Measurements from ENCODE around the gene PTPN14. TPM values are rescaled to one million over a fixed set of nuclear protein-coding genes. Genes with fewer than 3 reads are reported as not detected.

The PTPN14 gene
- total RNA-seq, 2 donors from 2014 or later: 0.05 to 0.14 TPM

DNA sequence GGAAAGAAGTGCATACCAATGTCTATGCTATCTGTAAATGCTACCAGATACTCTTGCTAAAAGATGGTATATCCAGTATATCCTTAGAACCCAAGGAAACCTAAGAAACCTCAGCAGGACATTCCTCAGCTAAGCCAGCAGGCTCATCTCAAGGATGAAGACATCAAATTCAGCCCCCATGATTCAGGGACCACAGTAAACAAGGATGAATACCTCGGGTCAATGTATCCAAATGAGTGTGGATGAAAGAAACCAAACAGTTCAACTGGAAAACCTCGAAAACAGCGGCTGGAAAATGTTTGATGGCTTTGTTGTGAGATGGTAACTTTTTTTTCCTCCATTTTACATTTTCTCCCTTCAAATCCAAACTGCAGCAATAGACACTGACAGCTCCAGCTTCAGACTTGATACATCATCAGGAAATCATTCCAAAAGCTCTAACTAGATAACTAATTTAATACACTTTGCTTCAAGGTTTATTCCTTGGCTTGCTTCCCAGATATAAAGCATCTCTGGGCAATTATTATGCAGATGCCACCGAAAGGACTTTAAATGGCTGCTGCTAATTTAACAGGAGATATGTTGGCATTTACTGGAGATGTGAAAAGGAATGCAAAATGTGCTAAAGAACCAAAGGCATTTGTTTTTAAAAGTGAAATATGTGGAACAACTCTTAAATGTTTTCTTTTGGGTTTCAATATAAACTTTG lies 196.8 kb downstream of the PTPN14 start:
- H3K4me3 Mint-ChIP-seq: no peak overlapping the region
- no peaks in the 10 kb centered on the region for H3K36me3 Mint-ChIP-seq
- DNase-seq (ENCODE audit: low spot score) (no peak), ATAC-seq (no peak)
- peaks cover 7% of the 10 kb centered on the region in 2 donors for H3K27me3 Mint-ChIP-seq
- no peaks in the 10 kb centered on the region for H3K4me1 Mint-ChIP-seq (ENCODE audit: low read depth in 2 of 2)
- no peaks in the 10 kb centered on the region for H3K9me3 Mint-ChIP-seq
- no peak overlapping the region for H3K27ac Mint-ChIP-seq

DNA sequence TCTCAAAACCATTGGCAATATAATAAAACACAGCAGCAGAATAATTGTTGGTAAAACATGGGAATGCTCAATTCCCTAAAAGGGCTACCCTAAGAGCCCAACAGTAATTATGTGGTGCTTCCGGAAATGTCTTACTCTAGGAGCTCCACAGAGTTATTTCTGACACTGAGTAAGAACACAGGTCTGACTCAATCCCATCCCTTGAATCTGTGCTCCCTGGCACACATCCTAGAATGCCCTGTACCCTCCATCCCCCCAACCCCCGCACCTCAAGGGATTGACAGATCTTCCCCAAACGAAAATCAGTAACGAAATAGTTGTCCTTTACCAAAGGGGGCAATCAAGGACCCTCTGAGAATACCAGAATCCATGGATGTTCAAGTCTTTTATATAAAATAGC lies 198.6 kb downstream of the PTPN14 start:
- no peaks in the 10 kb centered on the region for H3K36me3 Mint-ChIP-seq
- DNase-seq (ENCODE audit: low spot score): no peak
- H3K27ac Mint-ChIP-seq: no peak overlapping the region
- no peak overlapping the region for H3K4me3 Mint-ChIP-seq
- H3K4me1 Mint-ChIP-seq (ENCODE audit: low read depth in 2 of 2): no peaks in the 10 kb centered on the region
- no peaks in the 10 kb centered on the region for H3K9me3 Mint-ChIP-seq
- H3K27me3 Mint-ChIP-seq: peaks cover 7% of the 10 kb centered on the region in 2 donors
- ATAC-seq: no peak

- no peak overlapping the region for H3K4me3 Mint-ChIP-seq
- no peaks in the 10 kb centered on the region for H3K36me3 Mint-ChIP-seq
- DNase-seq (ENCODE audit: low spot score) (no peak), ATAC-seq (no peak)
- peaks cover 1 to 5% of the 10 kb centered on the region in 2 donors for H3K27me3 Mint-ChIP-seq
- no peak overlapping the region for H3K27ac Mint-ChIP-seq
- no peaks in the 10 kb centered on the region for H3K9me3 Mint-ChIP-seq
- H3K4me1 Mint-ChIP-seq (ENCODE audit: low read depth in 2 of 2): no peaks in the 10 kb centered on the region
These were observed 199.7 kb downstream of the PTPN14 start for GRCh38 chr1:214351551-214352277.

- H3K27me3 Mint-ChIP-seq: peaks cover 0 to 3% of the 10 kb centered on the region in 2 donors
- DNase-seq (ENCODE audit: low spot score): no peak
- no peak overlapping the region for H3K4me3 Mint-ChIP-seq
- no peak overlapping the region for H3K27ac Mint-ChIP-seq
- H3K36me3 Mint-ChIP-seq: peaks cover 5% of the 10 kb centered on the region
- H3K9me3 Mint-ChIP-seq: peaks cover 3% of the 10 kb centered on the region
- no peaks in the 10 kb centered on the region for H3K4me1 Mint-ChIP-seq (ENCODE audit: low read depth in 2 of 2)
- ATAC-seq: no peak
These were observed 201.6 kb downstream of the PTPN14 start for GRCh38 chr1:214349781-214350180.

- H3K36me3 Mint-ChIP-seq: peaks cover 10% of the 10 kb centered on the region
- no peak overlapping the region for H3K4me3 Mint-ChIP-seq
- DNase-seq (ENCODE audit: low spot score): no peak
- no peaks in the 10 kb centered on the region for H3K4me1 Mint-ChIP-seq (ENCODE audit: low read depth in 2 of 2)
- H3K9me3 Mint-ChIP-seq: peaks cover 6% of the 10 kb centered on the region
- no peak overlapping the region for H3K27ac Mint-ChIP-seq
- no peak for ATAC-seq
- no peaks in the 10 kb centered on the region for H3K27me3 Mint-ChIP-seq
These were observed 202.4 kb downstream of the PTPN14 start for GRCh38 chr1:214349008-214349407.

- no peak for ATAC-seq
These were observed 206.5 kb downstream of the PTPN14 start for GRCh38 chr1:214344897-214345296.

GRCh38 chr1:214342525-214342924 lies 208.9 kb downstream of the PTPN14 start:
- no peak for DNase-seq (ENCODE audit: low spot score)
- Mint-ChIP-seq H3K4me1 (ENCODE audit: low read depth in 2 of 2) (no peaks in the 10 kb centered on the region), H3K4me3 (no peak overlapping the region), H3K36me3 (peaks cover 10% of the 10 kb centered on the region), H3K27ac (no peak overlapping the region), H3K9me3 (peaks cover 6% of the 10 kb centered on the region), H3K27me3 (no peaks in the 10 kb centered on the region)
- no peak for ATAC-seq

More at GRCh38 chr1:214344897-214345296, 206.5 kb downstream of the PTPN14 start:
- Mint-ChIP-seq H3K4me3 (no peak overlapping the region), H3K4me1 (ENCODE audit: low read depth in 2 of 2) (no peaks in the 10 kb centered on the region), H3K27me3 (no peaks in the 10 kb centered on the region), H3K9me3 (peaks cover 6% of the 10 kb centered on the region), H3K27ac (no peak overlapping the region), H3K36me3 (peaks cover 10% of the 10 kb centered on the region)
- no peak for DNase-seq (ENCODE audit: low spot score)

- no peaks in the 10 kb centered on the region for H3K4me1 Mint-ChIP-seq (ENCODE audit: low read depth in 2 of 2)
- H3K4me3 Mint-ChIP-seq: no peak overlapping the region
- peaks cover 14% of the 10 kb centered on the region for H3K36me3 Mint-ChIP-seq
- peaks cover 6% of the 10 kb centered on the region for H3K9me3 Mint-ChIP-seq
- no peaks in the 10 kb centered on the region for H3K27me3 Mint-ChIP-seq
- no peak for DNase-seq (ENCODE audit: low spot score)
- no peak overlapping the region for H3K27ac Mint-ChIP-seq
- ATAC-seq: no peak
These were observed 209.5 kb downstream of the PTPN14 start for GRCh38 chr1:214341932-214342331.

GRCh38 chr1:214341459-214341858 lies 209.9 kb downstream of the PTPN14 start:
- no peaks in the 10 kb centered on the region for H3K27me3 Mint-ChIP-seq
- peaks cover 6% of the 10 kb centered on the region for H3K9me3 Mint-ChIP-seq
- no peaks in the 10 kb centered on the region for H3K4me1 Mint-ChIP-seq (ENCODE audit: low read depth in 2 of 2)
- no peak overlapping the region for H3K4me3 Mint-ChIP-seq
- peaks cover 14% of the 10 kb centered on the region for H3K36me3 Mint-ChIP-seq
- DNase-seq (ENCODE audit: low spot score) (no peak), ATAC-seq (no peak)
- no peak overlapping the region for H3K27ac Mint-ChIP-seq

- Mint-ChIP-seq H3K4me1 (ENCODE audit: low read depth in 2 of 2) (no peaks in the 10 kb centered on the region), H3K9me3 (no peaks in the 10 kb centered on the region), H3K36me3 (peaks cover 5% of the 10 kb centered on the region), H3K27ac (no peak overlapping the region), H3K4me3 (no peak overlapping the region), H3K27me3 (no peaks in the 10 kb centered on the region)
- no peak for DNase-seq (ENCODE audit: low spot score)
- no peak for ATAC-seq
These were observed 213.2 kb downstream of the PTPN14 start for GRCh38 chr1:214338212-214338611.

- no peaks in the 10 kb centered on the region for H3K9me3 Mint-ChIP-seq
- no peak for DNase-seq (ENCODE audit: low spot score)
These were observed 213.9 kb downstream of the PTPN14 start for GRCh38 chr1:214337511-214337910.

DNA sequence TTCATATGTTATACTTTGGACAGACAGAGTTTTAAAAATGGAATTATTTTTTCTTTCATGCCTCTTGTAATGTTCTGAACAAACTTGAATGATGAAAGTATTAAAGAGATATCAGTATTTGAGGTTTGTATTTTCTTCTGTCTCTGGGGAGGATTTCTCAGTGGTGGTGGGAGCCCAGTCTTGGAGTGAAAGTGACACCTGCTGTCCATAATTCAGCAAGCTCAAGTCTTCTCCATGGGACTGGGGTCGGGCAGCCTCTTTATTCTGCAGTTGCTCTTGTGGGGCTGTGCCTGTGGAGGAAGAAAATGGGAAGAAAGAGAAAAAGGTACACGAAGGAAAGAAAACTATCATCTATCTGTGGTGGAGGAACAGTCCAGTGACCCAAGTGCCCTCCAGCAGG lies 214.4 kb downstream of the PTPN14 start:
- no peak overlapping the region for H3K4me3 Mint-ChIP-seq
- no peaks in the 10 kb centered on the region for H3K9me3 Mint-ChIP-seq
- peaks cover 5% of the 10 kb centered on the region for H3K36me3 Mint-ChIP-seq
- ATAC-seq (no peak), DNase-seq (ENCODE audit: low spot score) (no peak)
- no peaks in the 10 kb centered on the region for H3K27me3 Mint-ChIP-seq
- H3K27ac Mint-ChIP-seq: no peak overlapping the region
- no peaks in the 10 kb centered on the region for H3K4me1 Mint-ChIP-seq (ENCODE audit: low read depth in 2 of 2)

More at GRCh38 chr1:214337511-214337910, 213.9 kb downstream of the PTPN14 start:
- Mint-ChIP-seq H3K4me3 (no peak overlapping the region), H3K4me1 (ENCODE audit: low read depth in 2 of 2) (no peaks in the 10 kb centered on the region), H3K27me3 (no peaks in the 10 kb centered on the region), H3K36me3 (peaks cover 5% of the 10 kb centered on the region), H3K27ac (no peak overlapping the region)
- no peak for ATAC-seq

GRCh38 chr1:214335567-214335966 lies 215.8 kb downstream of the PTPN14 start:
- Mint-ChIP-seq H3K27me3 (no peaks in the 10 kb centered on the region), H3K4me1 (ENCODE audit: low read depth in 2 of 2) (peaks cover 0 to 4% of the 10 kb centered on the region in 2 donors), H3K4me3 (no peak overlapping the region), H3K27ac (no peak overlapping the region), H3K9me3 (no peaks in the 10 kb centered on the region), H3K36me3 (peaks cover 5% of the 10 kb centered on the region)
- no peak for ATAC-seq
- DNase-seq (ENCODE audit: low spot score): no peak

GRCh38 chr1:214332946-214333798 lies 218.2 kb downstream of the PTPN14 start:
- DNase-seq (ENCODE audit: low spot score) (no peak), ATAC-seq (no peak)
- Mint-ChIP-seq H3K27ac (no peak overlapping the region), H3K4me1 (ENCODE audit: low read depth in 2 of 2) (peaks cover 0 to 4% of the 10 kb centered on the region in 2 donors), H3K27me3 (no peaks in the 10 kb centered on the region), H3K4me3 (no peak overlapping the region), H3K9me3 (no peaks in the 10 kb centered on the region), H3K36me3 (peaks cover 5% of the 10 kb centered on the region)

All from natural killer cell treated with Interleukin-12 subunit alpha and Interleukin-12 subunit beta and Interleukin-15 and Interleukin-18, amount 100 ng/mL, for 72 hours (primary cell).